NOMO-1 treated with dmso at 0.1 percent for 144 hours (cell line): ENCODE measurements around the gene AACS.
"Not testable (repeated sequence)": the region's sequence is repeated elsewhere in the genome, so short reads cannot be mapped to it uniquely, and the experiment has no call there.

ENCODE experiments used
- DNase-seq: peaks from one replicate; lab custom pipeline; 2025; ENCODE audit not compliant: unreplicated experiment; lab: John Stamatoyannopoulos, UW

The AACS gene

DNA sequence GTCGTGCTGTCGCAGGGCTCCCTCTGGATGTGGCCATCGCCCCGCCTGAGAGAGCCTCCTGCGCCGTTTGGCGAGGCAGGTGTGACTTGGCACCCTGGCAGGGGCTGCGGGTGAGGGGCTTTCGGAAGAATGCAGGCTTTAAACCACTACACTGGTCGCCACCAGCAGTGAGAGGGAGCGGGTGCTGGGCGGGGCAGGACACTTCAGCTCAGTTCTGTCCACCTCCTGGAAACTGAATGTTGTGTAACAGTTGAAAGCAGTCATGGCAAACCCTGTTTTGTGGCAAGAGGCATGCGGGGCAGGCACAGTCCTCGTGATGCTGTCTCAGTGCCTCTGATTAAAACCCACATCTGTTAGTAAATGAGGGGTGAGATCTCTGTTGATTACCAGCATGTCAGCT is 55.9 kb downstream of the AACS start:
- DNase-seq: no peak

GRCh38 chr12:125122668-125123067 is 57.4 kb downstream of the AACS start:
- no peak for DNase-seq

DNA sequence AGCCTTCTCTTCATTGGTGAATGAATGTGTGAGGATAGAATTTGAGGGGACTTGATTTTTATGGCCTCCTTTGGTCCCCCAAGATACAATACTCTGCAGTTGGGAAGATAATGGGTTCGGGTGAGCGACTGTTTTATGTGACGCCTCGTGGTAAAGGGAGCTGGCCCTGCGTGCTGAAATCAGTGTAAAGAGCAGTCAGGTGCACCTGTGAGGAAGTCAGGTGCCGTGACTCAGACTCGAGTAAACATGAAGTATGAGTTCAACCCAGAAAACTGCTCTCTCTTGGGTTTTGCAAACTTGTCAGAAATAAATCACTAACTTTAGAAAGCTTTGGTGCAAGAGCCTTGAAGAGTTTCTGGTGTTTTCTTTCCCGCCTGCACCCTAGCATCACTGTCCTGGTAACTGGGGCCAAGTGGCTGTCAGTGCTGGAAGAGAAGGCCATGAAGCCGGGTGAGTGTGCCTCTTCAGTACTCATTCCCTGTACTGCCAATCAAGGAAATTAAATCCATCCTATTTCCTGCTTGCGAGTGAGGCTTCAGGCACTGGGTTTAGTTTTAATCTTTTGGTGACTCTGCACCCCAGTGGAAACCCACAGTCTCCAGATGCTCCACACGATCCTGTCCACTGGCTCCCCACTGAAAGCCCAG is 59.2 kb downstream of the AACS start:
- DNase-seq: no peak

DNA sequence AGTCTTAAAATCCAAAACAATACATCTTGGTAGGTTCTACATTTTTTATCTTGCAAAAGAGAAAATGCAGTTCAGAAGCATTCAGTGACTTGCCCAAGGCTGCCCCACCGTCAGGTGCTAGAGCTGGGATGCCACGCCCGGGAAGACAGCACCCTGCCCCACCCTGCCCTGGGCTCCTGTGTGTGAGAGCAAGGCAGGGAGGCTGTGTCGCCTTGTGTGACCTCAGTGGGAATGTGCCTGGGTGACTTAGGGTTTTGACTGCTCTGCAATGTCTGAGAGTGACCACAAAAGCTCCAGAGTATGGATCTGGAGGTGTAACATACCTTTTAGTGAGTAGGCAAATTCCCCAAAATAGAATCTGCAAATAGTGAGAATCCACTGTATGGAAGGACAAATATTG is 60.0 kb downstream of the AACS start:
- DNase-seq: no peak

DNA sequence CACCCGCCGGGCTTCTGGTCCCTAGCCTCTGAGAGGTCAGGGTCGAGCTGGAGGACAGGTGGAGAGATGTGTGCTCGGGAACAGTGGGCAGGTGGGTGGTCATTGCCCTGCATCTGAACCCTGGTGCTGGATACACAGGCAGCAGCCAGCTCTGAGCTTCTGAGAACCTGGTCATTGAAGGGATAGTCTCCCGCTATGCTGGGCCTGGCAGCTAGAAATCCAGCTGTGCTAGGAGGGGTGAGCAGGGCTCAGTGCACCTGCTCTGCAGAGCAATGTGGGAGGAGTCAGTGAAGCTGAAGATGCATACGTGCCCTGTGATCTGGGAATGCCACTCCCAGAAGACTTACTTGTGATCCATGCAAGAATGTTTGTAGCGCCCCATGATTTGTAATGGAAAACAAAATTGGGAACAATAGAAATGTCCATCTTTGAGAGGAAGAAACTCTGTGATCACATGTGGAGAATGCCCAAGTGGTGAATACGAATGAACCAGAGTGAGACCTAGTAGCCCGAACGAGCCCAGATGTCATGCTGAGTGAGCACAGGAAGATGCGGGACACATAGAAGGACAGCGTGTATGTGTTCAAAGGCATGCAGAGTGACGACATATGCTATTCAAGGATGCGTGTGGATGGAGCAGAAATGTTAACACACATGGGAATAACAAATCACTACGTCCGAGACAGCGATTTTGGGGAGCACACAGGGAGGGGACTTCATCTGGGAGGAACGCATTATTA is 63.4 kb downstream of the AACS start:
- DNase-seq: no peak

GRCh38 chr12:125129179-125129571 is 63.9 kb downstream of the AACS start:
- DNase-seq: no peak

GRCh38 chr12:125129591-125130255 is 64.5 kb downstream of the AACS start:
- no peak for DNase-seq

DNA sequence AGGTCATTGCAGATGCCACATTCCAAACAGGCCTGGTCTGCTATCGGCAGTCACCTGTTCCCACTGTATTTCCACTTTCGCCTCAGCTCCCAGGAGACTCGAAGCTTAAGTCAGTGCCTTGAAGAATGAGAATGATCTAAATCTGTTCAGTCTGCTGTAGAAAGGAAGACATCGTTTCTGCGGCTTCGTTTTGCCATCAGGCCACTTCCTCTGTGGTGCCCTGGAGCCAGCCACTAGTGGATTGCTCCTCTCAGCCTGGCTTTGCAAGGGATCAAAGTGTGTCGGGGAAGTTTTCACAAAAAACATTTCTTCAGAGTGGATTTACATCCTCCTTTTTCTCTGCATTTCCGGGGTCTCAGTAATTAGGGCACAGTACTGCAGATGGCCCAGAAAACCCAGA is 66.7 kb downstream of the AACS start:
- DNase-seq: no peak

DNA sequence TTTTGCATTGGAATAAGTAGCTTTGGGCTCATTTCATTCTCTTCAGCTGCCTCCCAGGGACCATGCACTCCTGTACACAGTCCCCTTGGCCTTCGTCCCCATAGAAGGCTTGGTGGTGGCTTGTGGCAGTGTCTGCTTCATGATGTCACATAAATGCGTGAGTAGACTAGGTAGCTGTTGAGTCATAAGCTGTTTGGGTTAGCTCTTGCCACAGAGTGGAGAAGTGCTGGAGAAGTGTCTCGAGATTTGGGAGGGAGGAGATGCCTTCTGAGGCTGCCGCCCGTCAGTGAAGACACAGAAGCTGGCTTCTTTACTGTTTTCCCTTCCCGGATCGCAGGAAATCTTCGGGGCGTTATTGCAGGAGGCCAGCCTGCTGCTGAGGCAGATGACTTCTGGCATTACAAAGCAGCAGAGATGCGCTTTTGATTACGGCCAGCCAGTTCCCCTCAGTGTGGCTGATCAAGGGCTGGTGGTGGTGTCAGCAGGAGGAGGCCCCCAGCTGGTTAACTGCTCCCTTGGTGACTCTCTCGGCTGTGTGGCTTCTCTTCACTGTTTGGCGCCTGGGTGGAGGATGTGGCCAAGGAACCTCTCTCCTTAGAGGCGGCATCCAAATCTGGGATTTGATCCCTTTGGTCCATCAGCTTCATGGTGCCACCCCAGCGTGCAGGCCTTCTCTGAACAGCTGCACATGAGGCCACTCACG is 67.6 kb downstream of the AACS start:
- DNase-seq: no peak

- no peak for DNase-seq
Observed at GRCh38 chr12:125133616-125134015, 68.4 kb downstream of the AACS start.

- DNase-seq: no peak
Observed at GRCh38 chr12:125134576-125134975, 69.3 kb downstream of the AACS start.

GRCh38 chr12:125135906-125136305 is 70.7 kb downstream of the AACS start:
- DNase-seq: no peak

- no peak for DNase-seq
Observed at GRCh38 chr12:125136702-125137101, 71.5 kb downstream of the AACS start.

- DNase-seq: no peak
Observed at GRCh38 chr12:125137766-125138344, 72.6 kb downstream of the AACS start.

GRCh38 chr12:125140279-125141209 is 75.3 kb downstream of the AACS start:
- no peak for DNase-seq

DNA sequence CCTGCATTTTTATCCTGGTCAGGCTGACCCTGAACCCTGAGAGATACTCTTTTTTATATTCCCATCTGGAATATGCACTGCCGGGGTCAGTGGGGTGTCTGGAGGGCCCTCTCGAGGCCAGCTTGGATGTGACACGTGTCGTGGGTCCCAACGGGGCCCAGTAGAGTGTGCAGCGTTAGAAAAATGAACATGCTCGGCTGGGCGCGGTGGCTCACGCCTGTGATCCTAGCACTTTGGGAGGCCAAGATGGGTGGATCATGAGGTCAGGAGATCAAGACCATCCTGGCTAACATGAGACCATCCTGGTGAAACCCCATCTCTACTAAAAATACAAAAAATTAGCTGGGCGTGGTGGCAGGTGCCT is 76.0 kb downstream of the AACS start:
- DNase-seq: not testable (repeated sequence)

DNA sequence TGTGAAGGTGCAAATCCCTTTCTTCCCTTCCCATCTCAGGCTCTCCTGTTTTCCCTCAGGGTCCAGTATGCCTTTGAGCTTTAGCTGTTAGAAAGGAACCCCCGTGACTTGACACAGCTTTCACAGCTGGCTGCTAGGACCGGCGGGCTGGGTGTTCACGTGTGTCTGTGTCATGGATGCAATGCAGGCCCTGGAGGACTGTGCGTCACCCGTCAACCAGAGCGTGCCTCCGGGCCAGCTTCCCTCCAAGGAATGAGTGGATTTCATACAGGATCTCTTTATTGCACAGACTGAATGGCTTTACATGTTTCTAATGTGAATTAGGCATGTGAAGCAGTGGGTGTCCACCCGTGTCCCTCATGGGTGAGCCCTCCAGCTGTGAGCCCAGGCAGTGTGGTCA is 77.4 kb downstream of the AACS start:
- no peak for DNase-seq

DNA sequence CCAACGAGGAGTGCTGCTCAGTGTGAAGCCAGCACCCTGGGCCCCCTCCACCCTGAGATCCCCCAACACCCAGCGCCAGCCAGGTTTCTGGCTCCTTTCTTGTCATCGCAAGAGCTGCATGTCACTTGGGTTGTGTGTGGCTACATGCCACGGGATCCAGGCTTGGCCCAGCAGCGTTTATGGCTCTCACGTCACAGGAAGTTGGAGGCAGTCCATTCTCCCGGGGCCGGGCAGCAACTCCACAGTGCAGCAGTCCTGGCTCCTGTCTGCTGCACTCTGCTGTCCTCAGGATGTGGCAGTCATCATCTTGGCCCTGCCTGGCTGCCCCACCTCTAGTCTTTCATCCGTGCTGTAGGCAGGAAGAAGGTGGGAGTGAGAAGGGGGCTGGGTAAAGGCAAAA is 78.3 kb downstream of the AACS start:
- DNase-seq: no peak

- DNase-seq: no peak
Observed at GRCh38 chr12:125145196-125145595, 80.0 kb downstream of the AACS start.

DNA sequence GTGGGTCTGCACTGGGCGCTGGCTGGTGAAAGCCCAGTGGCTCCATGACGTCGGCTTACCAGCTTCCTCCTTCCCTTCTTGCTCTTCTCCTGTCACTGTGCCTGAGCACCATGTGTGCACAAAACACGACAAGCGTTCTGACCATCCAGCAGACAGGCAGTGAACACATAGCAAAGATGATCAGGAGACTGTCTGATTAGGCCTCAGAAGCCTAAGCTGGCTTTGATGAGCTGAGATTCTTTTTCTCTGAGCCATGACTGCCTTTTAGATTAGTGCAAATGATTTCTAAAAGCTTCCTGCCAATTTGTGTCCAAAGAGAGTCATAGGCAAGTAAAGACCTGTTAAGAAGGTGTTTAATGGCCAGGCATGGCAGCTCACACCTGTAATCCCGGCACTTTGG is 83.1 kb downstream of the AACS start:
- no peak for DNase-seq
